Thymus (tissue), 11 donors: ENCODE data around the gene NKX2-1. TPM values are rescaled to one million over a fixed set of nuclear protein-coding genes. Genes with fewer than 3 reads are reported as not detected.

Experiments used
- DNase-seq, 9 donors: peaks; one replicate each; pipeline ENCODE4 v3.0.0-alpha.2; 2013; ENCODE audit warnings: low spot score in 9 of 9, low read depth in 6 of 9, missing footprints in 1 of 9
- H3K27ac ChIP-seq, 2 donors: one replicate each; pipeline ENCODE4 v1.5.1; 2013; ENCODE audit warnings: control low read depth in 1 of 2, low read depth in 1 of 2, low read length in 1 of 2, mild to moderate bottlenecking in 1 of 2, moderate library complexity in 1 of 2
- H3K27me3 ChIP-seq, 2 donors: one replicate each; pipeline ENCODE4 v1.5.1; 2013; ENCODE audit warnings: low read length in 1 of 2; ENCODE audit not compliant: control insufficient read depth in 2 of 2, insufficient read depth in 1 of 2
- H3K36me3 ChIP-seq, 2 donors: one replicate each; pipeline ENCODE4 v1.5.1; 2013; ENCODE audit warnings: low read length in 1 of 2, mild to moderate bottlenecking in 1 of 2, moderate library complexity in 1 of 2; ENCODE audit not compliant: control insufficient read depth in 2 of 2, insufficient read depth in 2 of 2
- H3K4me1 ChIP-seq, 2 donors: one replicate each; pipeline ENCODE4 v1.5.1; 2013; ENCODE audit warnings: low read length in 2 of 2; ENCODE audit not compliant: control insufficient read depth in 2 of 2, insufficient read depth in 2 of 2
- H3K4me3 ChIP-seq, 2 donors: one replicate each; pipeline ENCODE4 v1.5.1; 2013; ENCODE audit warnings: low read length in 2 of 2, control low read depth in 1 of 2, mild to moderate bottlenecking in 1 of 2
- H3K9me3 ChIP-seq, 2 donors: one replicate each; pipeline ENCODE4 v1.5.1; 2013; ENCODE audit warnings: low read length in 1 of 2, mild to moderate bottlenecking in 1 of 2; ENCODE audit not compliant: control insufficient read depth in 2 of 2, insufficient read depth in 1 of 2
- WGBS: extraction: QIAGEN DNeasy Blood & Tissue Kit; methylation state at CpG from one replicate; pipeline ENCODE4 v1.1.7; 2013; 5-methylcytosine and 5-hydroxymethylcytosine counted together
- polyA plus RNA-seq: library from polyadenylated mRNA; stranded (reverse); fragments of 200-250 nt; gene quantifications from one replicate; pipeline ENCODE4 v1.2.3, GENCODE V29; 2013
- total RNA-seq: library from RNA; stranded (reverse); fragments of 120-200 nt; gene quantifications from one replicate; pipeline ENCODE4 v1.2.4, GENCODE V29; 2013
- donor health status: healthy.

NKX2-1 gene
- total and polyA plus RNA-seq, 2 donors, result 0.02 TPM; not detected in 1

- H3K36me3 ChIP-seq, result no peaks in the 10 kb centered on the region
- no peaks in the 10 kb centered on the region for H3K9me3 ChIP-seq
- H3K27me3 ChIP-seq, result peaks cover 87 to 96% of the 10 kb centered on the region in 2 donors
- no peaks in the 10 kb centered on the region for H3K4me1 ChIP-seq
- no peak overlapping the region for H3K4me3 ChIP-seq
- H3K27ac ChIP-seq, result no peak overlapping the region
- no peak for DNase-seq
- WGBS, result 8% methylated on average over 28 of the region's 28 CpGs
Measured at GRCh38 chr14:36507847-36508417, 12.1 kb downstream of the NKX2-1 start.

GRCh38 chr14:36506732-36507614, 13.1 kb downstream of the NKX2-1 start:
- H3K4me1 ChIP-seq, result no peaks in the 10 kb centered on the region
- no peak overlapping the region for H3K4me3 ChIP-seq
- no peak for DNase-seq
- WGBS, result 17% methylated on average over 10 of the region's 10 CpGs
- H3K27me3 ChIP-seq, result peaks cover 81 to 95% of the 10 kb centered on the region in 2 donors
- no peaks in the 10 kb centered on the region for H3K9me3 ChIP-seq
- H3K36me3 ChIP-seq, result no peaks in the 10 kb centered on the region
- H3K27ac ChIP-seq, result no peak overlapping the region

- H3K27ac ChIP-seq, result no peak overlapping the region
- DNase-seq, result no peak
Measured at GRCh38 chr14:36505892-36506731, 13.9 kb downstream of the NKX2-1 start.

GRCh38 chr14:36505181-36505815, 14.7 kb downstream of the NKX2-1 start:
- no peak for DNase-seq
- WGBS, result 2% methylated on average over 46 of the region's 46 CpGs
- H3K27ac ChIP-seq, result no peak overlapping the region

More at GRCh38 chr14:36505892-36506731, 13.9 kb downstream of the NKX2-1 start:
- no peak overlapping the region for H3K4me3 ChIP-seq
- no peaks in the 10 kb centered on the region for H3K9me3 ChIP-seq
- 6% methylated on average over 35 of the region's 35 CpGs for WGBS
- H3K36me3 ChIP-seq, result no peaks in the 10 kb centered on the region
- no peaks in the 10 kb centered on the region for H3K4me1 ChIP-seq
- peaks cover 79 to 93% of the 10 kb centered on the region in 2 donors for H3K27me3 ChIP-seq

GRCh38 chr14:36504771-36505175, 15.3 kb downstream of the NKX2-1 start:
- 15% methylated on average over 6 of the region's 6 CpGs for WGBS
- Histone ChIP-seq H3K9me3 (no peaks in the 10 kb centered on the region), H3K27ac (no peak overlapping the region), H3K27me3 (peaks cover 66 to 79% of the 10 kb centered on the region in 2 donors), H3K36me3 (no peaks in the 10 kb centered on the region), H3K4me3 (no peak overlapping the region), H3K4me1 (no peaks in the 10 kb centered on the region)
- no peak for DNase-seq

More at GRCh38 chr14:36505181-36505815, 14.7 kb downstream of the NKX2-1 start:
- H3K9me3 ChIP-seq, result no peaks in the 10 kb centered on the region
- no peaks in the 10 kb centered on the region for H3K4me1 ChIP-seq
- no peak overlapping the region for H3K4me3 ChIP-seq
- no peaks in the 10 kb centered on the region for H3K36me3 ChIP-seq
- H3K27me3 ChIP-seq, result peaks cover 71 to 85% of the 10 kb centered on the region in 2 donors

- 7% methylated on average over 68 of the region's 68 CpGs for WGBS
- Histone ChIP-seq H3K27me3 (peaks cover 59 to 72% of the 10 kb centered on the region in 2 donors), H3K36me3 (no peaks in the 10 kb centered on the region), H3K9me3 (no peaks in the 10 kb centered on the region), H3K4me3 (no peak overlapping the region), H3K4me1 (no peaks in the 10 kb centered on the region), H3K27ac (no peak overlapping the region)
- DNase-seq, result no peak
Measured at GRCh38 chr14:36503771-36504741, 16.0 kb downstream of the NKX2-1 start.

GRCh38 chr14:36502558-36503508, 17.2 kb downstream of the NKX2-1 start:
- WGBS, result 7% methylated on average over 2 of the region's 2 CpGs
- no peak overlapping the region for H3K27ac ChIP-seq

More at GRCh38 chr14:36502558-36503508, 17.2 kb downstream of the NKX2-1 start:
- H3K9me3 ChIP-seq, result no peaks in the 10 kb centered on the region
- no peak overlapping the region for H3K4me3 ChIP-seq
- H3K4me1 ChIP-seq, result no peaks in the 10 kb centered on the region
- H3K36me3 ChIP-seq, result no peaks in the 10 kb centered on the region
- no peak for DNase-seq
- H3K27me3 ChIP-seq, result peaks cover 48 to 60% of the 10 kb centered on the region in 2 donors
